Mesenchymal stem cell (in vitro differentiated cells and primary cell): ENCODE results near the gene PCDHGB1. TPM values are rescaled to one million over a fixed set of nuclear protein-coding genes. Genes with fewer than 3 reads are reported as not detected.
A peak's percentile ranks its signal among the peaks of the same experiment; 100 is the strongest.

Source experiments
- DNase-seq: peaks from one replicate; pipeline ENCODE4 v3.0.0-alpha.2; 2013
- H2AFZ ChIP-seq: one replicate; pipeline ENCODE4 v1.6.1; 2013; ENCODE audit warnings: low read depth, mild to moderate bottlenecking, control low read depth, inconsistent platforms, low read length, moderate library complexity
- H2AK5ac ChIP-seq: 2 replicates; pipeline ENCODE4 v1.6.1; 2013; ENCODE audit warnings: low read length, moderate library complexity, mild to moderate bottlenecking, inconsistent platforms; ENCODE audit not compliant: severe bottlenecking
- H2BK120ac ChIP-seq: one replicate; pipeline ENCODE4 v1.6.1; 2013; ENCODE audit warnings: low read depth, mild to moderate bottlenecking, inconsistent platforms, low read length, moderate library complexity
- H2BK12ac ChIP-seq, 2 experiments: one replicate each; pipeline ENCODE4 v1.6.1; 2013; ENCODE audit warnings: inconsistent platforms in 2 of 2, low read length in 2 of 2, mild to moderate bottlenecking in 2 of 2, moderate library complexity in 2 of 2, control low read depth in 1 of 2
- H2BK15ac ChIP-seq: one replicate; pipeline ENCODE4 v1.6.1; 2013; ENCODE audit warnings: mild to moderate bottlenecking, low read depth, inconsistent platforms; ENCODE audit not compliant: poor library complexity, severe bottlenecking
- H2BK5ac ChIP-seq: 2 replicates; pipeline ENCODE4 v1.6.1; 2013; ENCODE audit warnings: low read depth, mild to moderate bottlenecking, low read length, control low read depth, inconsistent platforms; ENCODE audit not compliant: poor library complexity, severe bottlenecking
- H3K14ac ChIP-seq, 2 experiments: one replicate each; pipeline ENCODE4 v1.6.1; 2013; ENCODE audit warnings: inconsistent platforms in 2 of 2, low read length in 2 of 2, control low read depth in 1 of 2, mild to moderate bottlenecking in 1 of 2, moderate library complexity in 1 of 2
- H3K18ac ChIP-seq, 2 experiments: one replicate each; pipeline ENCODE4 v1.6.1; 2013; ENCODE audit warnings: inconsistent platforms in 2 of 2, low read length in 2 of 2, control low read depth in 1 of 2, low read depth in 1 of 2, mild to moderate bottlenecking in 1 of 2
- H3K23ac ChIP-seq, 2 experiments: one replicate each; pipeline ENCODE4 v1.6.1; 2013; ENCODE audit warnings: inconsistent platforms in 2 of 2, low read length in 2 of 2, mild to moderate bottlenecking in 2 of 2, moderate library complexity in 2 of 2, control low read depth in 1 of 2
- H3K27ac ChIP-seq: 2 replicates; pipeline ENCODE4 v1.5.1; 2013; ENCODE audit warnings: mild to moderate bottlenecking, moderate library complexity, low read length, control low read depth, inconsistent platforms; ENCODE audit not compliant: poor library complexity, severe bottlenecking
- H3K27me3 ChIP-seq, 2 experiments: 2 replicates each; pipeline versions ENCODE4 v1.6.1 to v1.7.0; 2013; ENCODE audit warnings: low read length in 2 of 2, mild to moderate bottlenecking in 2 of 2, moderate library complexity in 2 of 2, control low read depth in 1 of 2, inconsistent platforms in 1 of 2; ENCODE audit not compliant: control insufficient read depth in 1 of 2, insufficient read depth in 1 of 2
- H3K36me3 ChIP-seq, 2 experiments: 2 replicates each; pipeline versions ENCODE4 v1.6.1 to v1.7.0; 2013; ENCODE audit warnings: low read length in 2 of 2, control low read depth in 1 of 2, inconsistent platforms in 1 of 2, low read depth in 1 of 2, mild to moderate bottlenecking in 1 of 2; ENCODE audit not compliant: insufficient read depth in 2 of 2, control insufficient read depth in 1 of 2
- H3K4ac ChIP-seq, 2 experiments: one replicate each; pipeline ENCODE4 v1.6.1; 2013; ENCODE audit warnings: inconsistent platforms in 2 of 2, low read length in 2 of 2, mild to moderate bottlenecking in 2 of 2, moderate library complexity in 2 of 2, control low read depth in 1 of 2, low read depth in 1 of 2
- H3K4me1 ChIP-seq: 2 replicates; pipeline ENCODE4 v1.6.1; 2013; ENCODE audit warnings: low read depth, low read length, control low read depth; ENCODE audit not compliant: control insufficient read depth, insufficient read depth
- H3K4me2 ChIP-seq: 2 replicates; pipeline ENCODE4 v1.6.1; 2013; ENCODE audit warnings: low read length, mild to moderate bottlenecking, inconsistent platforms; ENCODE audit not compliant: poor library complexity, severe bottlenecking
- H3K4me3 ChIP-seq, 2 experiments: 2 replicates each; pipeline versions ENCODE4 v1.5.1 to v1.7.0; 2013; ENCODE audit warnings: low read length in 2 of 2, mild to moderate bottlenecking in 2 of 2, control low read depth in 1 of 2, low read depth in 1 of 2; ENCODE audit not compliant: insufficient read depth in 1 of 2
- H3K79me1 ChIP-seq: replicated peaks from 2 replicates; pipeline ENCODE4 v1.6.1; 2013; ENCODE audit warnings: mild to moderate bottlenecking, control low read depth, low read length, inconsistent platforms; ENCODE audit not compliant: poor library complexity, severe bottlenecking
- H3K9ac ChIP-seq: 2 replicates; pipeline ENCODE4 v1.7.0; 2013; ENCODE audit warnings: mild to moderate bottlenecking, low read length, moderate library complexity
- H3K9me3 ChIP-seq: 2 replicates; pipeline ENCODE4 v1.7.0; 2013; ENCODE audit warnings: mild to moderate bottlenecking, low read length; ENCODE audit not compliant: control insufficient read depth
- H4K8ac ChIP-seq: one replicate; pipeline ENCODE4 v1.6.1; 2013; ENCODE audit warnings: inconsistent platforms, mild to moderate bottlenecking, low read length, moderate library complexity
- H4K91ac ChIP-seq: one replicate; pipeline ENCODE4 v1.6.1; 2013; ENCODE audit warnings: mild to moderate bottlenecking, low read length, inconsistent platforms
- WGBS: methylation state at CpG from one replicate; pipeline ENCODE4 v1.1.7; 2013; ENCODE audit warnings: mixed read lengths; 5-methylcytosine and 5-hydroxymethylcytosine counted together
- polyA plus RNA-seq, 2 experiments: library from polyadenylated mRNA; stranded (reverse); fragments of 200-250 nt; gene quantifications; one replicate each; pipeline ENCODE4 v1.2.3, GENCODE V29; 2013

Gene PCDHGB1
- 1.0 TPM for polyA plus RNA-seq (2013, experiment 1 of 2)
- 0.85 TPM for polyA plus RNA-seq (2013, experiment 2 of 2)

DNA sequence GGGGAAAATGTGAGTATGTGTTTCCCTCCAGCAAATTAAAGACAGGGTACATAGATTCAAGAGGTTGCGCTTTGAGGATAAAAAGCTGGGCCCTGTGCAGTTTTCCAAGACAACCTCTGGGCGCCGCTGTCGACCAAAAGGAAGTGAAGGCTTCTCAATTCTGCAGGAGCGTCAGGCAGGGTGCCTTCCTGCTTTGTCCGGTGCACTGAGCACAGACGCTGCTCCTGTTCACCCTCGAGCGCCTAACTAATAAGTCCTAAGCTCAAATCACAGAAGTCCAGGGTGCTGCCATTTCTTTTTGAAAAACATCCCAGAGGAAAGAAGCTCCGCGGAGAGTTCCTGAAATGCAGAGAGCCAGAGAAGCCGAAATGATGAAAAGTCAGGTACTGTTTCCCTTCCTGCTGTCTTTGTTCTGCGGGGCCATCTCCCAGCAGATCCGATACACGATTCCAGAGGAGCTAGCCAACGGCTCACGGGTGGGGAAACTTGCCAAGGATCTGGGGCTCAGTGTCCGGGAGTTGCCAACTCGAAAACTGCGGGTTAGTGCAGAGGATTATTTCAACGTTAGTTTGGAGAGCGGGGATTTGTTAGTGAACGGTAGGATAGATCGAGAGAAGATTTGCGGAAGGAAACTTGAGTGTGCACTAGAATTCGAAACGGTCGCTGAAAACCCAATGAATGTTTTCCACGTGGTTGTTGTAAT, at the start of gene PCDHGB1:
TSS of gene PCDHGB1 (plus strand) at position 183 of the 703 bp plus-strand sequence. CDS start at position 345, 162 bp downstream.
- H3K36me3 ChIP-seq: no peaks in the 10 kb centered on the region
- no peak within 1 kb of the TSS for H3K9ac ChIP-seq
- no peak within 1 kb of the TSS for H3K4me2 ChIP-seq
- peaks cover 1% of the 10 kb centered on the region for H3K4me1 ChIP-seq
- DNase-seq: peak; percentile 15
- H3K4me3 ChIP-seq: peak within 1 kb of the TSS in 1 of 2 experiments; percentile 50
- WGBS: 67% methylated on average over 29 of the region's 29 CpGs
- H2BK120ac ChIP-seq: no peak within 1 kb of the TSS
- H3K79me1 ChIP-seq: no peaks in the 10 kb centered on the region
- H3K27me3 ChIP-seq: no peaks in the 10 kb centered on the region
- no peak within 1 kb of the TSS for H3K4ac ChIP-seq
- no peak within 1 kb of the TSS for H2AK5ac ChIP-seq
- H3K18ac ChIP-seq: no peak within 1 kb of the TSS
- H3K14ac ChIP-seq: no peak within 1 kb of the TSS
- no peak within 1 kb of the TSS for H3K23ac ChIP-seq
- no peak within 1 kb of the TSS for H3K27ac ChIP-seq
- H2BK5ac ChIP-seq: no peak within 1 kb of the TSS
- H2BK12ac ChIP-seq: no peak within 1 kb of the TSS
- H3K9me3 ChIP-seq: peaks cover 53% of the 10 kb centered on the region
- no peak within 1 kb of the TSS for H4K8ac ChIP-seq
- H2BK15ac ChIP-seq: no peak within 1 kb of the TSS
- no peak within 1 kb of the TSS for H2AFZ ChIP-seq
- no peak within 1 kb of the TSS for H4K91ac ChIP-seq

DNA sequence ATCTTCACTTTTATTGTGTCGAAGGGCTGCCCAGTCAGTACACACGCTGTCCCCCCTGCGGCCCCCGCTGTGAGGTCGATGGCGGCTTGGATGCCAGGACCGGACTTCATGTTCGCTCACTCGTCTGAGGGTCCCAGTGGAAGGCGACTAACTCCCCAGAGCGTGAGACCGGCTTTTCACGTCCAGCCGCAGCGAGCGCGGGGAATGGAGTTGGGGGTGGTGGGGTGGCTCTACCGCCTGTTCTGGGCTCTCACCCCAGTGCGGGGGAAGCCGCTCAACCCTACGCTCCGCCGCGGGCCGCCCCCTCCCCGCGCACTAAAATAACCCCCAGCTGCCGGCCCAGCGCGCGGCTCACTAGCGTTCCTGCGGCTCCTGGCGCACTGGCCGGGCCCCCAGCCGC, 46.1 kb upstream of the PCDHGB1 start, which contains the start of gene SLC25A2:
TSS of gene SLC25A2 (minus strand) at position 294 of the 400 bp plus-strand sequence. CDS start at position 110, 184 bp downstream.
- H3K23ac ChIP-seq: no peak within 1 kb of the TSS

DNA sequence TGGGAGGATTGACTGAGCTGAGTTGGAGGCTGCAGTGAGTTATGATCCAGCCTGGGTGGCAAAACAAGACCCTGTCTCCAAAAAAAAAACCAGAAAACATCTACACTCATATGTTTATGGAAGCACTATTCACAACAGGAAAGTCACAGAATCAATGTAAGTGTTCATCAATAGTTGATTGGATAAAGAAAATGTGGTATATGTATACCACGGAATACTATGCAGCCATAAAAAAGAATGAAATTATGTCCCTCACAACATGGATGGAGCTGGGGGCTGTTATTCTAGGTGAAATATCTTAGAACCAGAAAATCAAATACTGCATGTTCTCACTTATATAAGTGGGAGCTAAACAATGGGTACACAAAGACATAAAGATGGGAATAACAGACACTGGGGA, 43.3 kb upstream of the PCDHGB1 start:
- Histone ChIP-seq H3K4me1 (no peaks in the 10 kb centered on the region), H3K79me1 (peaks cover 32% of the 10 kb centered on the region), H2BK120ac (no peak overlapping the region), H3K14ac (no peak overlapping the region), H3K23ac (no peak overlapping the region), H3K27me3 (no peaks in the 10 kb centered on the region), H3K4ac (no peak overlapping the region), H3K9me3 (peaks cover 84% of the 10 kb centered on the region), H4K91ac (no peak overlapping the region), H3K4me2 (no peak overlapping the region), H2BK5ac (no peak overlapping the region), H2AFZ (no peak overlapping the region), H3K18ac (no peak overlapping the region), H3K27ac (no peak overlapping the region), H3K4me3 (peak overlapping the region in 1 of 2 experiments; percentile 42), H3K9ac (no peak overlapping the region), H3K36me3 (peaks cover 3 to 11% of the 10 kb centered on the region in 2 experiments), H2BK12ac (no peak overlapping the region), H2BK15ac (no peak overlapping the region), H2AK5ac (no peak overlapping the region), H4K8ac (no peak overlapping the region)
- no CpG with 5 or more reads among the region's 1 CpG for WGBS
- DNase-seq: no peak

More for the DNA sequence above, 46.1 kb upstream of the PCDHGB1 start, which contains the start of gene SLC25A2:
- DNase-seq: no peak
- Histone ChIP-seq H4K8ac (no peak within 1 kb of the TSS), H2BK5ac (no peak within 1 kb of the TSS), H3K79me1 (peaks cover 26% of the 10 kb centered on the region), H4K91ac (peak within 1 kb of the TSS; percentile 10), H3K14ac (no peak within 1 kb of the TSS), H2AK5ac (no peak within 1 kb of the TSS), H3K9ac (no peak within 1 kb of the TSS), H3K18ac (no peak within 1 kb of the TSS), H3K9me3 (peaks cover 87% of the 10 kb centered on the region), H3K4me1 (no peaks in the 10 kb centered on the region), H3K4me3 (peak within 1 kb of the TSS; percentile 18 to 37), H2AFZ (no peak within 1 kb of the TSS), H3K4me2 (no peak within 1 kb of the TSS), H2BK15ac (no peak within 1 kb of the TSS), H3K27ac (no peak within 1 kb of the TSS), H3K36me3 (peaks cover 0 to 11% of the 10 kb centered on the region in 2 experiments), H3K4ac (no peak within 1 kb of the TSS), H2BK120ac (no peak within 1 kb of the TSS), H3K27me3 (no peaks in the 10 kb centered on the region), H2BK12ac (no peak within 1 kb of the TSS)
- 98% methylated on average over 36 of the region's 36 CpGs for WGBS

DNA sequence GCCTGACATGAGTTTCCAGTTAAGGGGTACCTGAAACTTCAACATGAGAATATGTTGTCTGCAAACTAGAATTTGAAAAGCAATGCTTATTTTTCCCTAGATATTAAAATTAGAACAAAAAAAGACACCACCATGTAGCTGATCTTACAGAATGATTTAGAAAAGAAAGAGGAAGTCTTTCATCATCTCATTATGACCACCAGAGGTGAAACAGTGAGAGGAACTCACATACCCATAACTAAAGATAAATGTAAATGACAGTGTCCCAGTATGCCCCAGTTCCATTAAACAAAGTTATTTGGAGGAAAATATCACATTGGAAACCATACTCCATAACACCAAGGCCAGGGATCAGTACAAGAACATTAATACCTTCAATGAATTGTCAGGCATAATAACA, 36.2 kb upstream of the PCDHGB1 start:
- Histone ChIP-seq H3K23ac (no peak overlapping the region), H2BK120ac (no peak overlapping the region), H2BK12ac (no peak overlapping the region), H2BK5ac (no peak overlapping the region), H3K18ac (no peak overlapping the region), H3K27me3 (no peaks in the 10 kb centered on the region), H3K14ac (no peak overlapping the region), H3K9ac (no peak overlapping the region), H3K4me3 (peak overlapping the region in 1 of 2 experiments; percentile 59), H4K8ac (no peak overlapping the region), H3K4ac (no peak overlapping the region), H3K79me1 (peaks cover 27% of the 10 kb centered on the region), H4K91ac (no peak overlapping the region), H3K9me3 (peaks cover 88% of the 10 kb centered on the region), H3K4me1 (no peaks in the 10 kb centered on the region), H3K4me2 (no peak overlapping the region), H2AK5ac (no peak overlapping the region), H2AFZ (no peak overlapping the region), H3K36me3 (peaks cover 15 to 49% of the 10 kb centered on the region in 2 experiments), H2BK15ac (no peak overlapping the region), H3K27ac (no peak overlapping the region)
- DNase-seq: no peak
